OCI-LY3 (cell line): ENCODE measurements around the gene TAB3.
A peak's percentile ranks its signal among the peaks of the same experiment; 100 is the strongest.

ENCODE experiments used
- H2AFZ ChIP-seq: fragments of 200-600, 300-600 bp; shearing (Covaris generic); 2 replicates; pipeline ENCODE4 v1.6.0; 2014; ENCODE audit warnings: antibody characterized with exemption, low read depth, low read length
- H3K27ac ChIP-seq: fragments of 200-600, 300-600 bp; sonication (generic); 2 replicates; pipeline ENCODE4 v1.5.1; 2014; ENCODE audit warnings: mild to moderate bottlenecking, low read length, moderate library complexity, mixed read lengths
- H3K27me3 ChIP-seq: fragments of 200-600, 300-600 bp; sonication (generic); 2 replicates; pipeline ENCODE4 v1.6.1; 2014; ENCODE audit warnings: low read depth, low read length, mixed read lengths
- H3K36me3 ChIP-seq: fragments of 200-600, 300-600 bp; sonication (generic); replicated peaks from 2 replicates; pipeline ENCODE3; 2014; ENCODE audit warnings: low read depth, low read length, mixed read lengths
- H3K4me1 ChIP-seq: fragments of 300-600, 200-600 bp; sonication (generic); 2 replicates; pipeline ENCODE4 v1.6.1; 2014; ENCODE audit warnings: low read length, mixed read lengths
- H3K4me2 ChIP-seq: fragments of 200-600, 300-600 bp; sonication (generic); 2 replicates; pipeline ENCODE4 v1.6.1; 2014; ENCODE audit warnings: low read length, mixed read lengths
- H3K4me3 ChIP-seq: fragments of 300-600, 200-600 bp; sonication (generic); 2 replicates; pipeline ENCODE4 v1.5.1; 2014; ENCODE audit warnings: antibody characterized with exemption, mild to moderate bottlenecking, low read length, moderate library complexity
- H3K79me2 ChIP-seq: fragments of 300-600, 200-600 bp; shearing (Covaris generic); 2 replicates; pipeline ENCODE4 v1.6.1; 2014; ENCODE audit warnings: mild to moderate bottlenecking, low read length, mixed read lengths
- H3K9ac ChIP-seq: fragments of 300-600, 200-600 bp; shearing (Covaris generic); 2 replicates; pipeline ENCODE4 v1.6.0; 2014; ENCODE audit warnings: mild to moderate bottlenecking, low read length, moderate library complexity
- H3K9me3 ChIP-seq: fragments of 200-600, 300-600 bp; shearing (Covaris generic); 2 replicates; pipeline ENCODE4 v1.6.1; 2014; ENCODE audit warnings: low read length, mixed read lengths; ENCODE audit not compliant: insufficient read depth
- H4K20me1 ChIP-seq: fragments of 200-600, 300-600 bp; sonication (generic); 2 replicates; pipeline ENCODE4 v1.6.1; 2016; ENCODE audit warnings: low read length, mixed read lengths; ENCODE audit not compliant: insufficient read depth
- CTCF ChIP-seq: fragments of 200-600, 300-600 bp; sonication (generic); IDR thresholded peaks from 2 replicates; pipeline ENCODE4 v1.5.1; 2014; ENCODE audit warnings: antibody characterized with exemption, low read length, low read depth
- EZH2phosphoT487 ChIP-seq: fragments of 200-600 bp; shearing (Covaris generic); IDR thresholded peaks from 2 replicates; pipeline ENCODE4 v1.6.1; 2018; ENCODE audit warnings: antibody characterized with exemption, mixed run types, low read depth

Gene TAB3

GRCh38 chrX:30864383-30864785, 24.7 kb downstream of the TAB3 start:
- Histone ChIP-seq H3K79me2 (no peaks in the 10 kb centered on the region), H3K4me1 (peaks cover 10% of the 10 kb centered on the region), H3K9ac (no peak overlapping the region), H3K36me3 (peaks cover 12% of the 10 kb centered on the region), H3K27me3 (no peaks in the 10 kb centered on the region), H4K20me1 (no peaks in the 10 kb centered on the region), H3K27ac (no peak overlapping the region), H2AFZ (no peak overlapping the region), H3K4me3 (no peak overlapping the region), H3K9me3 (no peaks in the 10 kb centered on the region), H3K4me2 (no peak overlapping the region)
- no peak for TF ChIP-seq CTCF

GRCh38 chrX:30863974-30864373, 25.1 kb downstream of the TAB3 start:
- peaks cover 10% of the 10 kb centered on the region for H3K4me1 ChIP-seq
- no peak overlapping the region for H3K4me3 ChIP-seq
- no peak overlapping the region for H2AFZ ChIP-seq
- H3K4me2 ChIP-seq, result no peak overlapping the region
- H3K9me3 ChIP-seq, result no peaks in the 10 kb centered on the region
- peaks cover 12% of the 10 kb centered on the region for H3K36me3 ChIP-seq
- H4K20me1 ChIP-seq, result no peaks in the 10 kb centered on the region
- no peaks in the 10 kb centered on the region for H3K27me3 ChIP-seq
- H3K9ac ChIP-seq, result no peak overlapping the region
- TF ChIP-seq CTCF (no peak), EZH2phosphoT487 (no peak)
- no peak overlapping the region for H3K27ac ChIP-seq
- no peaks in the 10 kb centered on the region for H3K79me2 ChIP-seq

- H3K27ac ChIP-seq, result no peak overlapping the region
- no peaks in the 10 kb centered on the region for H3K27me3 ChIP-seq
- peaks cover 16% of the 10 kb centered on the region for H3K36me3 ChIP-seq
- H3K79me2 ChIP-seq, result no peaks in the 10 kb centered on the region
- H3K9me3 ChIP-seq, result no peaks in the 10 kb centered on the region
- no peak overlapping the region for H3K4me3 ChIP-seq
- H4K20me1 ChIP-seq, result no peaks in the 10 kb centered on the region
- TF ChIP-seq EZH2phosphoT487 (no peak), CTCF (no peak)
- H2AFZ ChIP-seq, result no peak overlapping the region
- H3K4me1 ChIP-seq, result peaks cover 3% of the 10 kb centered on the region; the same call in 1 of the 2 replicates
- no peak overlapping the region for H3K9ac ChIP-seq
- H3K4me2 ChIP-seq, result no peak overlapping the region
Measured at GRCh38 chrX:30858098-30858497, 31.0 kb downstream of the TAB3 start.

GRCh38 chrX:30851449-30851848, 37.6 kb downstream of the TAB3 start:
- Histone ChIP-seq H3K27ac (peak overlapping the region; percentile 61), H3K27me3 (no peaks in the 10 kb centered on the region), H4K20me1 (no peaks in the 10 kb centered on the region), H3K79me2 (no peaks in the 10 kb centered on the region), H2AFZ (no peak overlapping the region), H3K4me2 (peak overlapping the region; percentile 52), H3K9ac (no peak overlapping the region), H3K9me3 (no peaks in the 10 kb centered on the region), H3K4me3 (no peak overlapping the region), H3K36me3 (peaks cover 16% of the 10 kb centered on the region), H3K4me1 (peaks cover 13% of the 10 kb centered on the region)
- TF ChIP-seq EZH2phosphoT487 (no peak), CTCF (no peak)
